GM12878 (cell line): Measurements from ENCODE around the gene CLIC3. TPM values are rescaled to one million over a fixed set of nuclear protein-coding genes. Genes with fewer than 3 reads are reported as not detected.

Experiments
- ATAC-seq: fragments of 200-7000 bp; cut with Tn5 transposase; 3 replicates; pipeline ENCODE4 v1.9.1; 2020; ENCODE audit warnings: mild to moderate bottlenecking, moderate library complexity
- BruUV-seq: library from RNA; stranded (reverse); fragments of 400-500 nt; replicated peaks from 2 replicates; lab custom pipeline; 2021; lab: Mats Ljungman, UMichigan
- CTCF ChIA-PET: fragments of 300-600 bp; sonication (Branson Sonifier 250); formaldehyde crosslinking; extraction: SDS; loops from one replicate; lab custom pipeline; 2021; ENCODE audit warnings: inconsistent platforms; lab: Yijun Ruan, JAX
- POLR2A ChIA-PET: fragments of 350-600 bp; formaldehyde crosslinking; extraction: SDS; loops from one replicate; lab custom pipeline; 2021; ENCODE audit warnings: inconsistent platforms; lab: Charles Lee
- RAD21 ChIA-PET: fragments of 300-600 bp; sonication (Branson Sonifier 250); formaldehyde crosslinking; loops from one replicate; lab custom pipeline; 2023; ENCODE audit warnings: antibody characterized with exemption; ENCODE audit not compliant: unreplicated experiment; lab: Charles Lee
- SMC1A ChIA-PET: fragments of 300-600 bp; sonication (Branson Sonifier 250); formaldehyde crosslinking; loops from one replicate; lab custom pipeline; 2023; ENCODE audit not compliant: unreplicated experiment, uncharacterized antibody; lab: Charles Lee
- DNase-seq: peaks from one replicate; pipeline ENCODE4 v3.0.0-alpha.2; 2011; ENCODE audit warnings: low read depth, low spot score
- FAIRE-seq: peaks from 3 replicates; lab custom pipeline; 2011; peaks lifted over from hg19 to GRCh38; lab: Jason Lieb, UNC
- H2AFZ ChIP-seq: 2 replicates; pipeline ENCODE4 v1.6.0; 2011; ENCODE audit warnings: low read depth, low read length, control low read depth; ENCODE audit not compliant: control insufficient read depth
- H3K27ac ChIP-seq: 2 replicates; pipeline ENCODE4 v1.5.1; 2011; ENCODE audit warnings: control low read depth; ENCODE audit not compliant: control insufficient read depth, insufficient read depth
- H3K27me3 ChIP-seq, 2 experiments: replicated peaks in 1 of 2; 2 replicates each; pipeline versions ENCODE4 v1.6.0 to v1.6.1; 2011; ENCODE audit warnings: low read length in 1 of 2; ENCODE audit not compliant: control insufficient read depth in 2 of 2, insufficient read depth in 2 of 2
- H3K36me3 ChIP-seq, 2 experiments: 2 replicates each; pipeline ENCODE4 v1.5.1; 2011; ENCODE audit warnings: low read length in 1 of 2; ENCODE audit not compliant: control insufficient read depth in 2 of 2, insufficient read depth in 2 of 2
- H3K4me1 ChIP-seq: 2 replicates; pipeline ENCODE4 v1.6.1; 2011; ENCODE audit warnings: mild to moderate bottlenecking, low read length, moderate library complexity, mixed read lengths; ENCODE audit not compliant: control insufficient read depth, insufficient read depth
- H3K4me2 ChIP-seq: 2 replicates; pipeline ENCODE4 v1.6.0; 2011; ENCODE audit warnings: control low read depth; ENCODE audit not compliant: control insufficient read depth, insufficient read depth
- H3K4me3 ChIP-seq: fragments of 200-600 bp; sonication (generic); 2 replicates; pipeline ENCODE4 v1.5.1; 2016
- H3K79me2 ChIP-seq: 2 replicates; pipeline ENCODE4 v1.6.0; 2011; ENCODE audit warnings: low read length; ENCODE audit not compliant: control insufficient read depth, insufficient read depth
- H3K9ac ChIP-seq: 2 replicates; pipeline ENCODE4 v1.8.0; 2011; ENCODE audit warnings: low read length, control low read depth, mixed read lengths; ENCODE audit not compliant: control insufficient read depth, insufficient read depth
- H3K9me3 ChIP-seq: replicated peaks from 3 replicates; pipeline ENCODE4 v1.5.1; 2011; ENCODE audit warnings: mild to moderate bottlenecking, low read length; ENCODE audit not compliant: control insufficient read depth, insufficient read depth
- H4K20me1 ChIP-seq: 2 replicates; pipeline ENCODE4 v1.6.0; 2011; ENCODE audit not compliant: control insufficient read depth, insufficient read depth
- GABPA ChIP-seq: IDR thresholded peaks from 2 replicates; pipeline ENCODE4 v1.6.1; 2014; ENCODE audit warnings: antibody characterized with exemption, low read depth, mild to moderate bottlenecking, inconsistent platforms
- HSF1 ChIP-seq: fragments of 150-350 bp; IDR thresholded peaks from 2 replicates; pipeline ENCODE4 v1.6.1; 2014; ENCODE audit warnings: mild to moderate bottlenecking, low read depth, low read length
- KAT2A ChIP-seq: conservative IDR thresholded peaks from 2 replicates; pipeline ENCODE4 v1.6.1; 2011; ENCODE audit warnings: low read depth, low read length; ENCODE audit not compliant: control insufficient read depth
- POLR2A ChIP-seq: IDR thresholded peaks from 2 replicates; pipeline ENCODE4 v1.6.1; 2011; ENCODE audit warnings: low read depth, mild to moderate bottlenecking, low read length
- POLR2AphosphoS5 ChIP-seq: IDR thresholded peaks from 2 replicates; pipeline ENCODE4 v1.6.1; 2011; ENCODE audit warnings: mild to moderate bottlenecking, low read length, inconsistent platforms
- TARDBP ChIP-seq: IDR thresholded peaks from 2 replicates; pipeline ENCODE4 v1.6.1; 2016; ENCODE audit warnings: borderline replicate concordance
- WGBS: methylation state at CpG from one replicate; pipeline ENCODE4 v1.1.6; 2016; ENCODE audit warnings: low lambda C conversion rate; ENCODE audit not compliant: insufficient replicate concordance, insufficient coverage; ENCODE audit errors: missing lambda C conversion rate; 5-methylcytosine and 5-hydroxymethylcytosine counted together
- in situ Hi-C: fragments of 300-500 bp; cut with MboI; formaldehyde crosslinking; loops from 9 replicates; pipeline ENCODE4 v1.14.3; 2018; ENCODE audit warnings: mixed read lengths
- intact Hi-C: fragments of 100-400 bp; cut with micrococcal nuclease; formaldehyde crosslinking; loops from one replicate; pipeline ENCODE4 v1.14.2; 2022; ENCODE audit not compliant: unreplicated experiment
- polyA plus RNA-seq, 11 experiments: library from polyadenylated mRNA; depleted of rRNA in 4 of 11; unstranded in 6 of 11; stranded (reverse) in 5 of 11; fragments of >200 nt; fragmentation: Nextera tagmentation in 4 of 11; fragmentation: Illumina TruSeq in 1 of 11; extraction: Ambion mirVana in 4 of 11; extraction: Trizol in 1 of 11; gene quantifications; 1 replicate in 1 of 11; 2 replicates in 10 of 11; pipeline versions ENCODE4 v1.2.1 to v1.2.3, GENCODE V29; 2011 to 2016; ENCODE audit warnings: inconsistent platforms in 2 of 11, missing spikeins in 2 of 11, low read depth in 1 of 11
- total RNA-seq, 4 experiments: library from RNA; depleted of rRNA in 3 of 4; stranded (reverse); fragments of >200 nt in 3 of 4; fragmentation: Illumina TruSeq in 1 of 4; extraction: Trizol in 1 of 4; gene quantifications; 2 replicates each; pipeline versions ENCODE4 v1.2.1 to v1.2.3, GENCODE V29; 2013 to 2021
- TF ChIP-seq, protein P1 (sequence below): fragments of 450-650 bp; IDR thresholded peaks from 2 replicates; pipeline ENCODE4 v1.6.1; 2017; ENCODE audit warnings: mild to moderate bottlenecking, moderate library complexity

CLIC3 gene
- total and polyA plus RNA-seq, 10 of the 15 experiments (the other 5 are each of a cell fraction or from before 2014, with no cell fraction given), result 0.31 TPM; not detected in 9

GRCh38 chr9:137002646-137003041, 6.3 kb upstream of the CLIC3 start:
- no peak for FAIRE-seq
- H3K79me2 ChIP-seq, result no peaks in the 10 kb centered on the region
- no TSS peak for BruUV-seq
- no peaks in the 10 kb centered on the region for H3K36me3 ChIP-seq
- H3K4me1 ChIP-seq, result peaks cover 21% of the 10 kb centered on the region
- no peak overlapping the region for H3K9ac ChIP-seq
- no peak for ATAC-seq
- H3K4me3 ChIP-seq, result no peak overlapping the region
- in situ Hi-C loops (no loop called here), intact Hi-C loops (no loop called here)
- no peak for DNase-seq
- no peak overlapping the region for H3K27ac ChIP-seq
- no peak overlapping the region for H3K4me2 ChIP-seq
- peaks cover 2% of the 10 kb centered on the region; the same call in 2 of the 3 replicates for H3K9me3 ChIP-seq
- 0 out of 4 replicates have a peak, but pooled peaks cover 0 to 6% of the 10 kb centered on the region in 2 experiments for H3K27me3 ChIP-seq
- 49% methylated on average over 10 of the region's 10 CpGs for WGBS
- ChIA-PET RAD21 (interaction anchor here (3.6 kb wide), 1 partner anchor 32 kb away, joined by 16 read pairs; no protein-coding TSS in a partner anchor), POLR2A (no interaction called here), CTCF (interaction anchor here (1.4 to 1.7 kb wide), 3 partner anchors 10 to 55 kb away, joined by 4 to 13 read pairs (median 6); partner anchors contain the start of gene PAXX), SMC1A (interaction anchor here (0.6 kb wide), 1 partner anchor 192 kb away, joined by 3 read pairs; no protein-coding TSS in a partner anchor)
- H2AFZ ChIP-seq, result no peak overlapping the region
- H4K20me1 ChIP-seq, result no peaks in the 10 kb centered on the region
- TF ChIP-seq GABPA (no peak), TARDBP (no peak), HSF1 (no peak), POLR2A (no peak), POLR2AphosphoS5 (no peak), KAT2A (no peak)
- TF ChIP-seq, protein P1, sequence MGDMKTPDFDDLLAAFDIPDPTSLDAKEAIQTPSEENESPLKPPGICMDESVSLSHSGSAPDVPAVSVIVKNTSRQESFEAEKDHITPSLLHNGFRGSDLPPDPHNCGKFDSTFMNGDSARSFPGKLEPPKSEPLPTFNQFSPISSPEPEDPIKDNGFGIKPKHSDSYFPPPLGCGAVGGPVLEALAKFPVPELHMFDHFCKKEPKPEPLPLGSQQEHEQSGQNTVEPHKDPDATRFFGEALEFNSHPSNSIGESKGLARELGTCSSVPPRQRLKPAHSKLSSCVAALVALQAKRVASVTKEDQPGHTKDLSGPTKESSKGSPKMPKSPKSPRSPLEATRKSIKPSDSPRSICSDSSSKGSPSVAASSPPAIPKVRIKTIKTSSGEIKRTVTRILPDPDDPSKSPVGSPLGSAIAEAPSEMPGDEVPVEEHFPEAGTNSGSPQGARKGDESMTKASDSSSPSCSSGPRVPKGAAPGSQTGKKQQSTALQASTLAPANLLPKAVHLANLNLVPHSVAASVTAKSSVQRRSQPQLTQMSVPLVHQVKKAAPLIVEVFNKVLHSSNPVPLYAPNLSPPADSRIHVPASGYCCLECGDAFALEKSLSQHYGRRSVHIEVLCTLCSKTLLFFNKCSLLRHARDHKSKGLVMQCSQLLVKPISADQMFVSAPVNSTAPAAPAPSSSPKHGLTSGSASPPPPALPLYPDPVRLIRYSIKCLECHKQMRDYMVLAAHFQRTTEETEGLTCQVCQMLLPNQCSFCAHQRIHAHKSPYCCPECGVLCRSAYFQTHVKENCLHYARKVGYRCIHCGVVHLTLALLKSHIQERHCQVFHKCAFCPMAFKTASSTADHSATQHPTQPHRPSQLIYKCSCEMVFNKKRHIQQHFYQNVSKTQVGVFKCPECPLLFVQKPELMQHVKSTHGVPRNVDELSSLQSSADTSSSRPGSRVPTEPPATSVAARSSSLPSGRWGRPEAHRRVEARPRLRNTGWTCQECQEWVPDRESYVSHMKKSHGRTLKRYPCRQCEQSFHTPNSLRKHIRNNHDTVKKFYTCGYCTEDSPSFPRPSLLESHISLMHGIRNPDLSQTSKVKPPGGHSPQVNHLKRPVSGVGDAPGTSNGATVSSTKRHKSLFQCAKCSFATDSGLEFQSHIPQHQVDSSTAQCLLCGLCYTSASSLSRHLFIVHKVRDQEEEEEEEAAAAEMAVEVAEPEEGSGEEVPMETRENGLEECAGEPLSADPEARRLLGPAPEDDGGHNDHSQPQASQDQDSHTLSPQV, result no peak
